A673 (cell line): ENCODE data around the gene TBP.

Experiments used
- EZH2 ChIP-seq: fragments of 200-600 bp; sonication (generic); IDR thresholded peaks from 2 replicates; pipeline ENCODE4 v1.6.1; 2017; ENCODE audit warnings: borderline replicate concordance, low read depth, mild to moderate bottlenecking, mixed read lengths, antibody characterized with exemption, low read length; ENCODE audit not compliant: poor library complexity, severe bottlenecking
- TF ChIP-seq, protein P1 (sequence below): fragments of 300-800, 200-600 bp; sonication (generic); conservative IDR thresholded peaks from 2 replicates; pipeline ENCODE4 v1.5.1; 2017; ENCODE audit warnings: low read depth, mild to moderate bottlenecking, antibody characterized with exemption, low read length, moderate library complexity, mixed read lengths

- TF ChIP-seq, protein P1, sequence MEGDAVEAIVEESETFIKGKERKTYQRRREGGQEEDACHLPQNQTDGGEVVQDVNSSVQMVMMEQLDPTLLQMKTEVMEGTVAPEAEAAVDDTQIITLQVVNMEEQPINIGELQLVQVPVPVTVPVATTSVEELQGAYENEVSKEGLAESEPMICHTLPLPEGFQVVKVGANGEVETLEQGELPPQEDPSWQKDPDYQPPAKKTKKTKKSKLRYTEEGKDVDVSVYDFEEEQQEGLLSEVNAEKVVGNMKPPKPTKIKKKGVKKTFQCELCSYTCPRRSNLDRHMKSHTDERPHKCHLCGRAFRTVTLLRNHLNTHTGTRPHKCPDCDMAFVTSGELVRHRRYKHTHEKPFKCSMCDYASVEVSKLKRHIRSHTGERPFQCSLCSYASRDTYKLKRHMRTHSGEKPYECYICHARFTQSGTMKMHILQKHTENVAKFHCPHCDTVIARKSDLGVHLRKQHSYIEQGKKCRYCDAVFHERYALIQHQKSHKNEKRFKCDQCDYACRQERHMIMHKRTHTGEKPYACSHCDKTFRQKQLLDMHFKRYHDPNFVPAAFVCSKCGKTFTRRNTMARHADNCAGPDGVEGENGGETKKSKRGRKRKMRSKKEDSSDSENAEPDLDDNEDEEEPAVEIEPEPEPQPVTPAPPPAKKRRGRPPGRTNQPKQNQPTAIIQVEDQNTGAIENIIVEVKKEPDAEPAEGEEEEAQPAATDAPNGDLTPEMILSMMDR, result no peak
- no peak for TF ChIP-seq EZH2
Measured at GRCh38 chr6:170533792-170534191, 20.4 kb upstream of the TBP start.
